ENCODE measurements around the gene AKAP13. TPM values are rescaled to one million over a fixed set of nuclear protein-coding genes. Genes with fewer than 3 reads are reported as not detected.

AKAP13 gene
- total RNA-seq, 2 donors from 2014 or later: 228 to 273 TPM

DNA sequence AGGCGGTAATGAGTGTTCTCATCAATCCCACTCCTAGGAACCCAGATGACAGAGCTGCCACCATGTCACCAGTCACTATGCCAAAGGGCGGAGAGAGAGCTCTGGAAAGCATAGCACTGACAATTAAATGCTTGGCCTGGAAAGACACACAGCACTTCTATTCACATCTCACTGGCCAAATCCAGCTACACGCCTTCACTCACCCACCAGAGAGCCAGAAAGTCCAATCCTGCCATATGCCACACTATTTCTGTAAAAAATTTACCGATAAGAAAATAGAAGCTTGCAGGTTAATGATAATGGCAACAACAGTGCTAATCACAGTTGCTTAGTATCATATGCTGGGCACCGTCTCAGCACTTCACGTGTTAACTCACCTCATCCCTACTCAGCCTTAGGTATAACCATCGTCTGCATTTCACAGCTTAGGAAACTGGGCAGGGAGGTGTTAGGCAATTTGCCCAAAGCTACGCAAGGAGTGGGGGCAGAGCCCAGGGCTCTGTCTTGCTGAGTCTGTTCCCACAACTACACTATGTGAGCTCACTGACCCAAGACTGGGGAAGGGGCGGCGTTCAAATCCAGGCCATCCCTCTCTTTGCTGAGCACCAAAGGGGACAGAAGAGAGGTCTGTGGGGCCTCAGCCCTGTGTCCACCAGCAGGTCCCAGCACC, 397.8 kb downstream of the AKAP13 start:
- TF ChIP-seq, protein P1, sequence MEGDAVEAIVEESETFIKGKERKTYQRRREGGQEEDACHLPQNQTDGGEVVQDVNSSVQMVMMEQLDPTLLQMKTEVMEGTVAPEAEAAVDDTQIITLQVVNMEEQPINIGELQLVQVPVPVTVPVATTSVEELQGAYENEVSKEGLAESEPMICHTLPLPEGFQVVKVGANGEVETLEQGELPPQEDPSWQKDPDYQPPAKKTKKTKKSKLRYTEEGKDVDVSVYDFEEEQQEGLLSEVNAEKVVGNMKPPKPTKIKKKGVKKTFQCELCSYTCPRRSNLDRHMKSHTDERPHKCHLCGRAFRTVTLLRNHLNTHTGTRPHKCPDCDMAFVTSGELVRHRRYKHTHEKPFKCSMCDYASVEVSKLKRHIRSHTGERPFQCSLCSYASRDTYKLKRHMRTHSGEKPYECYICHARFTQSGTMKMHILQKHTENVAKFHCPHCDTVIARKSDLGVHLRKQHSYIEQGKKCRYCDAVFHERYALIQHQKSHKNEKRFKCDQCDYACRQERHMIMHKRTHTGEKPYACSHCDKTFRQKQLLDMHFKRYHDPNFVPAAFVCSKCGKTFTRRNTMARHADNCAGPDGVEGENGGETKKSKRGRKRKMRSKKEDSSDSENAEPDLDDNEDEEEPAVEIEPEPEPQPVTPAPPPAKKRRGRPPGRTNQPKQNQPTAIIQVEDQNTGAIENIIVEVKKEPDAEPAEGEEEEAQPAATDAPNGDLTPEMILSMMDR (IDR thresholded peaks at IDR 0.05): no peak
- H3K4me3 ChIP-seq: no peak overlapping the region
- no peak for DNase-seq (ENCODE audit: low spot score)
- H3K27ac ChIP-seq: no peak overlapping the region
- no peaks in the 10 kb centered on the region for H3K4me1 ChIP-seq (ENCODE audit: control insufficient read depth in 1 of 2, low read depth in 2 of 2)
- no peaks in the 10 kb centered on the region for H3K36me3 ChIP-seq
- no peaks in the 10 kb centered on the region for H3K9me3 ChIP-seq
- no peaks in the 10 kb centered on the region for H3K27me3 ChIP-seq (replicated peaks; ENCODE audit: insufficient read depth)
- no peak for ATAC-seq (ENCODE audit: insufficient number of reproducible peaks, low FRiP score, low read depth)

GRCh38 chr15:85779249-85779648, 398.8 kb downstream of the AKAP13 start:
- ATAC-seq (ENCODE audit: insufficient number of reproducible peaks, low FRiP score, low read depth): no peak
- no peak for DNase-seq (ENCODE audit: low spot score)
- Histone ChIP-seq H3K36me3 (no peaks in the 10 kb centered on the region), H3K9me3 (no peaks in the 10 kb centered on the region), H3K27ac (no peak overlapping the region), H3K4me3 (no peak overlapping the region), H3K27me3 (replicated peaks; ENCODE audit: insufficient read depth) (no peaks in the 10 kb centered on the region), H3K4me1 (ENCODE audit: control insufficient read depth in 1 of 2, low read depth in 2 of 2) (no peaks in the 10 kb centered on the region)
- TF ChIP-seq, protein P1 (IDR thresholded peaks at IDR 0.05): no peak

DNA sequence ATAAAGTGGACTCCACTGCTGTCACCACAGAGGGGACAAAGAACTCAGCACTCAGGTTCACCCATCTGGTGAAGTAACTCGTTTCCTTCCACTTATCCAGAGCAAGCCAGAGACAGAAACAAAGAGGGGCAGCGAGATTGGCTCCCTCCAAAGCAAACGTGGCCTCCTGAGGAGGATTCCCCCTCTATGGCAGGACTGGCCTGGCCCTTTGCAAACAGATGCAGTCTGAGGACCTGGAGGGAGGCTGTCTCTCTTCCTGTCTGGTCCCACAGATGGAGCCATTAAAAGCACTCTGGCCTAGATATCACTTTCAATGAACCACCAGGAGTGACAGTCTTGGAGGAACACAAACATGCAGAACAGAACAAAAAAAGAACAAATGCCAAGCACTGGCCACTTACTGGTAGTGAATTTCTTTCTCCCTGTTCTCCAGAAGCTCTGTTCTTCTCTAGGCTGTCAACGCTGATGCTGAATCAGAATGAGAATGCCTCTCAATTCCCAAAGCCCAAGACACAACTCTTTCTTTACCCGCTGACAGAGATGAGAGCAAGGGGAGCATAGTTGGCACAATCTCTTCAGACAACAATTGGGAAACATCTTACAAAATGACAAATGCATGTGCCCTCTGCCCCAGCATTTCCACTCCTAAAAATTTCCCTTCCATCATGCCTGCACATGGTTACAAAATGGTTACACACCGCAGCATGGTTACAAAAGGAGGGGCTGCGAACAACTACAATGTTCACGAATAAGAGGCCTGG, 400.0 kb downstream of the AKAP13 start:
- peaks cover 5 to 6% of the 10 kb centered on the region in 2 donors for H3K4me1 ChIP-seq (ENCODE audit: control insufficient read depth in 1 of 2, low read depth in 2 of 2)
- no peak overlapping the region for H3K4me3 ChIP-seq
- DNase-seq (ENCODE audit: low spot score) (no peak), ATAC-seq (ENCODE audit: insufficient number of reproducible peaks, low FRiP score, low read depth) (no peak)
- H3K27ac ChIP-seq: no peak overlapping the region
- H3K27me3 ChIP-seq (replicated peaks; ENCODE audit: insufficient read depth): no peaks in the 10 kb centered on the region
- H3K9me3 ChIP-seq: no peaks in the 10 kb centered on the region
- H3K36me3 ChIP-seq: no peaks in the 10 kb centered on the region
- TF ChIP-seq, protein P1 (IDR thresholded peaks at IDR 0.05): no peak

- Histone ChIP-seq H3K27ac (no peak overlapping the region), H3K4me1 (ENCODE audit: control insufficient read depth in 1 of 2, low read depth in 2 of 2) (peaks cover 10 to 12% of the 10 kb centered on the region in 2 donors), H3K4me3 (no peak overlapping the region), H3K9me3 (no peaks in the 10 kb centered on the region), H3K27me3 (replicated peaks; ENCODE audit: insufficient read depth) (no peaks in the 10 kb centered on the region), H3K36me3 (no peaks in the 10 kb centered on the region)
- DNase-seq (ENCODE audit: low spot score): no peak
- no peak for ATAC-seq (ENCODE audit: insufficient number of reproducible peaks, low FRiP score, low read depth)
- TF ChIP-seq, protein P1 (IDR thresholded peaks at IDR 0.05): no peak
Measured at GRCh38 chr15:85781099-85781498, 400.7 kb downstream of the AKAP13 start.

- ATAC-seq (ENCODE audit: insufficient number of reproducible peaks, low FRiP score, low read depth): no peak
- H3K4me3 ChIP-seq: no peak overlapping the region
- DNase-seq (ENCODE audit: low spot score): no peak
- H3K9me3 ChIP-seq: no peaks in the 10 kb centered on the region
- H3K4me1 ChIP-seq (ENCODE audit: control insufficient read depth in 1 of 2, low read depth in 2 of 2): peaks cover 12 to 19% of the 10 kb centered on the region in 2 donors
- TF ChIP-seq, protein P1 (IDR thresholded peaks at IDR 0.05): no peak
- no peaks in the 10 kb centered on the region for H3K36me3 ChIP-seq
- no peaks in the 10 kb centered on the region for H3K27me3 ChIP-seq (replicated peaks; ENCODE audit: insufficient read depth)
- no peak overlapping the region for H3K27ac ChIP-seq
Measured at GRCh38 chr15:85782064-85782463, 401.7 kb downstream of the AKAP13 start.

All from thoracic aorta (tissue), 2 donors.